Activated CD8-positive, alpha-beta T cell treated with anti-CD3 and anti-CD28 coated beads for 36 hours (primary cell): ENCODE data around the gene IDUA. TPM values are rescaled to one million over a fixed set of nuclear protein-coding genes. Genes with fewer than 3 reads are reported as not detected.

Source experiments
- ATAC-seq: fragments of 200-7000 bp; cut with Tn5 transposase; one replicate; pipeline ENCODE4 v1.10.0; 2021; ENCODE audit warnings: mild to moderate bottlenecking, moderate library complexity
- CTCF ChIA-PET: fragments of 350-600 bp; sonication (Branson Sonifier 250); formaldehyde crosslinking; loops from one replicate; lab custom pipeline; 2021; ENCODE audit warnings: antibody characterized with exemption; lab: Charles Lee
- POLR2A ChIA-PET: fragments of 350-600 bp; sonication (Branson Sonifier 250); formaldehyde crosslinking; loops from one replicate; lab custom pipeline; 2021; ENCODE audit warnings: antibody characterized with exemption; lab: Charles Lee
- DNase-seq: peaks from one replicate; pipeline ENCODE4 v3.0.0-alpha.2; 2020
- H3K27ac Mint-ChIP-seq: one replicate; pipeline ENCODE4 v1.8.0; 2021; ENCODE audit warnings: mild to moderate bottlenecking, mixed read lengths
- H3K27me3 Mint-ChIP-seq: one replicate; pipeline ENCODE4 v1.8.0; 2021; ENCODE audit warnings: mixed read lengths
- H3K36me3 Mint-ChIP-seq: one replicate; pipeline ENCODE4 v1.8.0; 2021; ENCODE audit warnings: low read depth, mixed read lengths
- H3K4me1 Mint-ChIP-seq: one replicate; pipeline ENCODE4 v1.8.0; 2021; ENCODE audit warnings: low read depth, mixed read lengths
- H3K4me3 Mint-ChIP-seq: one replicate; pipeline ENCODE4 v1.8.0; 2021; ENCODE audit warnings: mild to moderate bottlenecking, moderate library complexity, mixed read lengths
- H3K9me3 Mint-ChIP-seq: one replicate; pipeline ENCODE4 v1.8.0; 2021; ENCODE audit warnings: mixed read lengths
- intact Hi-C: fragments of 100-400 bp; cut with micrococcal nuclease; formaldehyde crosslinking; loops from one replicate; pipeline ENCODE4 v1.10.0; 2022
- total RNA-seq, 2 experiments: library from RNA; stranded (reverse); gene quantifications; one replicate each; pipeline ENCODE4 v1.2.3, GENCODE V29; 2021
- TF ChIP-seq, protein P1 (sequence below): fragments of 200-600 bp; IDR thresholded peaks from one replicate; pipeline ENCODE4 v1.8.0; 2022; ENCODE audit warnings: antibody characterized with exemption, mild to moderate bottlenecking

IDUA gene
- total RNA-seq, 2 experiments from 2014 or later: 4.8 to 5.4 TPM

DNA sequence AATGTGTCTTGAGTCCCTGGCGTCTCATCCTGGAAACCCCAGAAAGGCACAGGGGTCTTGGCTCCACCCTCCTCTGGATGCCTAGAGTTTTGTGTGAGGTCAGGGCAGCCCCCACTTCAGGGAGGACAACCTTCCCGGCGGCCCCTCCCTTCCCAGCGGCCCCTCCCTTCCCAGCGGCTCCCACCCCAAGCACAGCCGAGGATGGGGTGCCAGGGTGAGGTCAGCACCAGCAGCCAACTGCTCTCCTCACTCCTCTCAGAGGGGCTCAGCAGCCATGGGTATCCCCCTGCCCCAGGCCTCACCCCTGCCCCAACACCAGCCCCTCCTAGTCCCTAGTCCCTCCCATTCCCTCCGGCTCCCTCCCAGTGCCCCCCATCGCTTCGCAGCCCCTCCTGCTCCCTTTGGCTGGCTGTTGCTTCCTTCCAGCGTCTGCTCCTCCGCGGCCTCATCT lies 30.9 kb upstream of the IDUA start:
- H3K27me3 Mint-ChIP-seq: no peaks in the 10 kb centered on the region
- H3K4me1 Mint-ChIP-seq: no peaks in the 10 kb centered on the region
- no peak overlapping the region for H3K4me3 Mint-ChIP-seq
- no peak overlapping the region for H3K27ac Mint-ChIP-seq
- POLR2A ChIA-PET: no interaction called here
- H3K9me3 Mint-ChIP-seq: no peaks in the 10 kb centered on the region
- no peak for ATAC-seq
- CTCF ChIA-PET: no interaction called here
- TF ChIP-seq, protein P1, sequence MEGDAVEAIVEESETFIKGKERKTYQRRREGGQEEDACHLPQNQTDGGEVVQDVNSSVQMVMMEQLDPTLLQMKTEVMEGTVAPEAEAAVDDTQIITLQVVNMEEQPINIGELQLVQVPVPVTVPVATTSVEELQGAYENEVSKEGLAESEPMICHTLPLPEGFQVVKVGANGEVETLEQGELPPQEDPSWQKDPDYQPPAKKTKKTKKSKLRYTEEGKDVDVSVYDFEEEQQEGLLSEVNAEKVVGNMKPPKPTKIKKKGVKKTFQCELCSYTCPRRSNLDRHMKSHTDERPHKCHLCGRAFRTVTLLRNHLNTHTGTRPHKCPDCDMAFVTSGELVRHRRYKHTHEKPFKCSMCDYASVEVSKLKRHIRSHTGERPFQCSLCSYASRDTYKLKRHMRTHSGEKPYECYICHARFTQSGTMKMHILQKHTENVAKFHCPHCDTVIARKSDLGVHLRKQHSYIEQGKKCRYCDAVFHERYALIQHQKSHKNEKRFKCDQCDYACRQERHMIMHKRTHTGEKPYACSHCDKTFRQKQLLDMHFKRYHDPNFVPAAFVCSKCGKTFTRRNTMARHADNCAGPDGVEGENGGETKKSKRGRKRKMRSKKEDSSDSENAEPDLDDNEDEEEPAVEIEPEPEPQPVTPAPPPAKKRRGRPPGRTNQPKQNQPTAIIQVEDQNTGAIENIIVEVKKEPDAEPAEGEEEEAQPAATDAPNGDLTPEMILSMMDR: no peak
- intact Hi-C loops: no loop called here
- DNase-seq: no peak
- peaks cover 3% of the 10 kb centered on the region for H3K36me3 Mint-ChIP-seq

DNA sequence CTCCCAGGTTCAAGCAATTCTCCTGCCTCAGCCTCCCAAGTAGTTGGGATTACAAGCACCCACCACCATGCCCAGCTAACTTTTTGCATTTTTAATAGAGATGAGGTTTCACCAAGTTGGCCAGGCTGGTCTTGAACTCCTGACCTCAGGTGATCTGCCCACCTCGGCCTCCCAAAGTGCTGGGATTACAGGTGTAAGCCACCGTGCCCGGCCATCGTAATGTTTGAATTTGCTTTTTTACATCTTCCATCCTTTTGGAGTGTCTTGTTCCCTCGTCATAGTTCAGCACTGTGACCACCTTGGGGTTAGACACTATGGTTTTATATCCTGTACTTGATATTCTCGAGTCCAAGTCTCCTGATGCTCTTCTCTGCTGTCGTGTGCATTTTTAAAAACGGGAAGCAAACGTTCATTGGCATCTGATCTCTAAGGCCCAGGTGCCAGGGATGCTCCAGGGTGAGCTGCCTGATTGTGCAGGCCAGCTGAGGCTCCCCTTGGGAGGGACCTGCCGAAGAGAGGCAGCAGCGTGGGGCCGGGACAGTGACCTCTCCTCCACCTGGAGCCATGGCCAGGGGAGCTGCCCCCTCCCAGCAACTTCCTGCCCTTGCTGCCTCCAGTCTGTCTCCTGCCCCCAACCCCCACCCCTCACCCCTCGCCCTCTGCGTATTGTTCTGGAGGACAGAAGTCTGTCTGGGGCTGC lies 30.2 kb upstream of the IDUA start:
- CTCF ChIA-PET: no interaction called here
- intact Hi-C loops: no loop called here
- POLR2A ChIA-PET: interaction anchor here (0.6 kb wide), 1 partner anchor 92 kb away, joined by 3 read pairs; no protein-coding TSS in a partner anchor
- Mint-ChIP-seq H3K36me3 (peaks cover 3% of the 10 kb centered on the region), H3K9me3 (no peaks in the 10 kb centered on the region), H3K4me1 (no peaks in the 10 kb centered on the region), H3K27me3 (no peaks in the 10 kb centered on the region), H3K27ac (no peak overlapping the region), H3K4me3 (no peak overlapping the region)
- DNase-seq (no peak), ATAC-seq (no peak)
- TF ChIP-seq, protein P1: no peak

- no peak overlapping the region for H3K27ac Mint-ChIP-seq
- DNase-seq (no peak), ATAC-seq (no peak)
- H3K4me3 Mint-ChIP-seq: no peak overlapping the region
- intact Hi-C loops: no loop called here
- no peaks in the 10 kb centered on the region for H3K9me3 Mint-ChIP-seq
- no peaks in the 10 kb centered on the region for H3K27me3 Mint-ChIP-seq
- ChIA-PET CTCF (no interaction called here), POLR2A (no interaction called here)
- TF ChIP-seq, protein P1: no peak
- no peaks in the 10 kb centered on the region for H3K4me1 Mint-ChIP-seq
- H3K36me3 Mint-ChIP-seq: peaks cover 3% of the 10 kb centered on the region
These were observed 29.6 kb upstream of the IDUA start for GRCh38 chr4:957231-957580.

DNA sequence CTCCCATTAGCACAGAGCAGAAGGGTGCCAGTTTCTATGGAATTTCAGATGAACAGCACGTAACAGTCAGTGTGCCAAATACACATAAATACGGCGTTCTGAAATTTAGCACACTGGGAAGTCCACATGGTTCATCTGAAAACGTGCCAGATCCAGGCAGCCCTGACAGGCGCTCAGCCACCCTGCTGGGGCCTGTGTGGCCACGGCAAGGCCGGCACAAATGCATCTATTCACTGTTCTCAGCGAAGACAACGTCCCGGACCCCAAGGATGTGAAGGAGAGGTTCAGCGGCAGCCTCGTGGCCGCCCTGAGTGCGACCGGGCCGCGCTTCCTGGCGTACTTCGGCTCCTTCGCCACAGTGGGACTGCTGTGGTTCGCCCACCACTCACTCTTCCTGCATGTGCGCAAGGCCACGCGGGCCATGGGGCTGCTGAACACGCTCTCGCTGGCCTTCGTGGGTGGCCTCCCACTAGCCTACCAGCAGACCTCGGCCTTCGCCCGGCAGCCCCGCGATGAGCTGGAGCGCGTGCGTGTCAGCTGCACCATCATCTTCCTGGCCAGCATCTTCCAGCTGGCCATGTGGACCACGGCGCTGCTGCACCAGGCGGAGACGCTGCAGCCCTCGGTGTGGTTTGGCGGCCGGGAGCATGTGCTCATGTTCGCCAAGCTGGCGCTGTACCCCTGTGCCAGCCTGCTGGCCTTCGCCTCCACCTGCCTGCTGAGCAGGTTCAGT lies 29.1 kb upstream of the IDUA start:
- intact Hi-C loops: no loop called here
- H3K9me3 Mint-ChIP-seq: no peaks in the 10 kb centered on the region
- no peak overlapping the region for H3K27ac Mint-ChIP-seq
- H3K27me3 Mint-ChIP-seq: no peaks in the 10 kb centered on the region
- ChIA-PET CTCF (no interaction called here), POLR2A (no interaction called here)
- TF ChIP-seq, protein P1: no peak
- H3K4me1 Mint-ChIP-seq: no peaks in the 10 kb centered on the region
- ATAC-seq (no peak), DNase-seq (no peak)
- peaks cover 3% of the 10 kb centered on the region for H3K36me3 Mint-ChIP-seq
- H3K4me3 Mint-ChIP-seq: no peak overlapping the region

DNA sequence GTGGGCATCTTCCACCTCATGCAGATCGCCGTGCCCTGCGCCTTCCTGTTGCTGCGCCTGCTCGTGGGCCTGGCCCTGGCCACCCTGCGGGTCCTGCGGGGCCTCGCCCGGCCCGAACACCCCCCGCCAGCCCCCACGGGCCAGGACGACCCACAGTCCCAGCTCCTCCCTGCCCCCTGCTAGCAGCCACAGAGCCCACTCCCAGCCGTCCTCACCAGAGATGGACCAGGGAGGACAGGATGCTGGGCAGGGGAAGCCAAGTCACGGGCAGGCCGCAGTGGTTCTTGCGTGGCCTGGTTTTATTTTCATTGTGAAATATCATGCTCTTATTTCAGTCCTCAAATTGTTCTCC lies 28.6 kb upstream of the IDUA start:
- Mint-ChIP-seq H3K27me3 (no peaks in the 10 kb centered on the region), H3K4me3 (no peak overlapping the region), H3K9me3 (no peaks in the 10 kb centered on the region), H3K27ac (no peak overlapping the region), H3K36me3 (peaks cover 3% of the 10 kb centered on the region), H3K4me1 (no peaks in the 10 kb centered on the region)
- intact Hi-C loops: no loop called here
- CTCF ChIA-PET: no interaction called here
- no peak for ATAC-seq
- TF ChIP-seq, protein P1: no peak
- POLR2A ChIA-PET: no interaction called here
- DNase-seq: no peak
